Smooth muscle cell (in vitro differentiated cells): ENCODE results near the gene AGMAT. TPM values are rescaled to one million over a fixed set of nuclear protein-coding genes. Genes with fewer than 3 reads are reported as not detected.

Source experiments
- DNase-seq: peaks from one replicate; lab custom pipeline; 2025; ENCODE audit not compliant: unreplicated experiment; lab: John Stamatoyannopoulos, UW
- H2AFZ ChIP-seq: fragments of 200-600 bp; sonication (generic); 2 replicates; pipeline ENCODE4 v1.6.0; 2016; ENCODE audit warnings: antibody characterized with exemption, low read depth, mild to moderate bottlenecking
- H3F3A ChIP-seq: fragments of 200-600 bp; sonication (generic); 2 replicates; pipeline ENCODE4 v1.6.0; 2017; ENCODE audit warnings: antibody characterized with exemption, low read depth
- H3K27ac ChIP-seq: fragments of 200-600 bp; sonication (generic); 2 replicates; pipeline ENCODE4 v1.5.1; 2016; ENCODE audit warnings: low read depth, mild to moderate bottlenecking
- H3K27me3 ChIP-seq: fragments of 200-600 bp; sonication (generic); 2 replicates; pipeline ENCODE4 v1.6.1; 2016; ENCODE audit warnings: low read depth, mild to moderate bottlenecking
- H3K36me3 ChIP-seq: fragments of 200-600 bp; sonication (generic); 2 replicates; pipeline ENCODE4 v1.5.1; 2016; ENCODE audit warnings: low read depth
- H3K4me1 ChIP-seq: fragments of 200-600 bp; sonication (generic); 2 replicates; pipeline ENCODE4 v1.5.1; 2016; ENCODE audit warnings: low read depth
- H3K4me2 ChIP-seq: fragments of 200-600 bp; sonication (generic); 2 replicates; pipeline ENCODE4 v1.6.0; 2016; ENCODE audit warnings: mild to moderate bottlenecking
- H3K4me3 ChIP-seq: fragments of 200-600 bp; sonication (generic); 2 replicates; pipeline ENCODE4 v1.5.1; 2016; ENCODE audit warnings: mild to moderate bottlenecking
- H3K79me2 ChIP-seq: fragments of 200-600 bp; sonication (generic); 2 replicates; pipeline ENCODE4 v1.6.0; 2016; ENCODE audit warnings: low read depth, mild to moderate bottlenecking
- H3K9ac ChIP-seq: fragments of 200-600 bp; sonication (generic); 2 replicates; pipeline ENCODE4 v1.6.0; 2016; ENCODE audit warnings: low read depth
- H3K9me3 ChIP-seq: fragments of 200-600 bp; sonication (generic); replicated peaks from 2 replicates; pipeline ENCODE4 v1.5.1; 2016; ENCODE audit warnings: low read depth
- H4K20me1 ChIP-seq: fragments of 200-600 bp; sonication (generic); 2 replicates; pipeline ENCODE4 v1.6.0; 2016; ENCODE audit warnings: low read depth
- WGBS: methylation state at CpG from one replicate; pipeline ENCODE4 v1.1.7; 2016; ENCODE audit warnings: low lambda C conversion rate; 5-methylcytosine and 5-hydroxymethylcytosine counted together
- polyA plus RNA-seq: library from polyadenylated mRNA; unstranded; fragments of >200 nt; fragmentation: Nextera tagmentation; extraction: Ambion mirVana; gene quantifications from 2 replicates; pipeline ENCODE4 v1.2.1, GENCODE V29; 2016
- total RNA-seq: library from RNA; depleted of rRNA; stranded (reverse); fragments of >200 nt; gene quantifications from 2 replicates; pipeline ENCODE4 v1.2.3, GENCODE V29; 2014
- TF ChIP-seq, protein P1 (sequence below): fragments of 200-600 bp; sonication (generic); IDR thresholded peaks from 2 replicates; pipeline ENCODE4 v1.5.1; 2017; ENCODE audit warnings: borderline replicate concordance, mild to moderate bottlenecking, antibody characterized with exemption; ENCODE audit not compliant: insufficient read depth, poor library complexity, severe bottlenecking

The AGMAT gene
- total and polyA plus RNA-seq, 2 experiments from 2014 or later: 0.04 to 0.56 TPM

DNA sequence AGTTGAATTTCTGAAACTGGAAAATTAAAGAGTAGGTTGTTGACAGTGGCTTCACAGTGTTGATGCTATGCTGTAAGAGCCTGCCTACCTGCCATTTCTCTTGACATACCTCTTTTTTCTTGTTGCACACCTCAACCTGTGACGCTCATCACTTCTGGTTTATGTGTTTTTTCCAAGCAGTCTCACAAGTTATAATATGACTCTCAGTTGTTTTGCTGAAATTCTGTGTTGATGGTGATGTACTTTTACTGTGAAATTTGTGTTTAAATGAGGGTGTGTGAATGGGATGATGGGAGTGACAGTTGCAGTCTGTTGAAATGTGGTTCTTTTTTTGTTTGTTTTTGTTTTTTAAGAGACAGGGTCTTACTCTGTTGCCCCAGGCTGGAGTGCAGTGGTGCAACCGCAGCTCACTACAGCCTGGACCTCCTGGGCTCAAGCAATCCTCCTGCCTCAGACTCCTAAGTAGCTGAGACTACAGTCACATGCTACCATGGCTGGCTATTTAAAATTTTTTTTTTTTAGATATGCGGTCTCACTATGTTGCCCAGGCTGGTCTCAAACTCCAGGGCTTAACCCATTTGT lies 39.4 kb upstream of the AGMAT start:
- 98% methylated on average over 3 of the region's 3 CpGs for WGBS
- no peak overlapping the region for H3K9ac ChIP-seq
- no peak overlapping the region for H3K4me2 ChIP-seq
- H3K79me2 ChIP-seq: peaks cover 62% of the 10 kb centered on the region
- no peak overlapping the region for H3K27ac ChIP-seq
- H4K20me1 ChIP-seq: peaks cover 82% of the 10 kb centered on the region
- peaks cover 11% of the 10 kb centered on the region for H3K4me1 ChIP-seq
- H3K4me3 ChIP-seq: no peak overlapping the region
- no peak for DNase-seq
- no peaks in the 10 kb centered on the region for H3K27me3 ChIP-seq
- TF ChIP-seq, protein P1, sequence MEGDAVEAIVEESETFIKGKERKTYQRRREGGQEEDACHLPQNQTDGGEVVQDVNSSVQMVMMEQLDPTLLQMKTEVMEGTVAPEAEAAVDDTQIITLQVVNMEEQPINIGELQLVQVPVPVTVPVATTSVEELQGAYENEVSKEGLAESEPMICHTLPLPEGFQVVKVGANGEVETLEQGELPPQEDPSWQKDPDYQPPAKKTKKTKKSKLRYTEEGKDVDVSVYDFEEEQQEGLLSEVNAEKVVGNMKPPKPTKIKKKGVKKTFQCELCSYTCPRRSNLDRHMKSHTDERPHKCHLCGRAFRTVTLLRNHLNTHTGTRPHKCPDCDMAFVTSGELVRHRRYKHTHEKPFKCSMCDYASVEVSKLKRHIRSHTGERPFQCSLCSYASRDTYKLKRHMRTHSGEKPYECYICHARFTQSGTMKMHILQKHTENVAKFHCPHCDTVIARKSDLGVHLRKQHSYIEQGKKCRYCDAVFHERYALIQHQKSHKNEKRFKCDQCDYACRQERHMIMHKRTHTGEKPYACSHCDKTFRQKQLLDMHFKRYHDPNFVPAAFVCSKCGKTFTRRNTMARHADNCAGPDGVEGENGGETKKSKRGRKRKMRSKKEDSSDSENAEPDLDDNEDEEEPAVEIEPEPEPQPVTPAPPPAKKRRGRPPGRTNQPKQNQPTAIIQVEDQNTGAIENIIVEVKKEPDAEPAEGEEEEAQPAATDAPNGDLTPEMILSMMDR: no peak
- no peaks in the 10 kb centered on the region for H3K36me3 ChIP-seq
- H3K9me3 ChIP-seq: no peaks in the 10 kb centered on the region
- peaks cover 8% of the 10 kb centered on the region for H3F3A ChIP-seq
- no peak overlapping the region for H2AFZ ChIP-seq

DNA sequence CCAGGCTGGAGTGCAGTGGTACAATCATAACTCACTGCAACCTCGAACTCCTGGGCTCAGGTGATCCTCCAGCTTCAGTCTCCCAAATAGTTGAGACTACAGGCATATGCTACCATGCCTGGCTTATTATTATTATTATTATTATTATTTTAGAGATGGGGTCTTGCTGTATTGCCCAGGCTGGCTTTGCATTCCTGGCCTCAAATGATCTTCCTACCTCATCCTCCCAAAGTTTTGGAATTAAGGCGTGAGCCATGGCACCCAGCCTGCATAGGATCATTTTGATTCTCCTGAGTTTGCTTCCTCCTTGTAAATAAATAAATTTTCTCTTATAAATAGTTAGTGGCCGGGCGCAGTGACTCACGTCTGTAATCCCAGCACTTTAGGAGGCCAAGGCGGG lies 38.6 kb upstream of the AGMAT start:
- peaks cover 15% of the 10 kb centered on the region for H3K4me1 ChIP-seq
- peaks cover 66% of the 10 kb centered on the region for H3K79me2 ChIP-seq
- H3F3A ChIP-seq: peaks cover 13% of the 10 kb centered on the region
- H2AFZ ChIP-seq: no peak overlapping the region
- peaks cover 76% of the 10 kb centered on the region for H4K20me1 ChIP-seq
- TF ChIP-seq, protein P1: no peak
- H3K27me3 ChIP-seq: no peaks in the 10 kb centered on the region
- no peak overlapping the region for H3K9ac ChIP-seq
- no peaks in the 10 kb centered on the region for H3K36me3 ChIP-seq
- 92% methylated on average over 6 of the region's 6 CpGs for WGBS
- no peak overlapping the region for H3K4me3 ChIP-seq
- DNase-seq: no peak
- H3K9me3 ChIP-seq: no peaks in the 10 kb centered on the region
- no peak overlapping the region for H3K4me2 ChIP-seq
- H3K27ac ChIP-seq: no peak overlapping the region

DNA sequence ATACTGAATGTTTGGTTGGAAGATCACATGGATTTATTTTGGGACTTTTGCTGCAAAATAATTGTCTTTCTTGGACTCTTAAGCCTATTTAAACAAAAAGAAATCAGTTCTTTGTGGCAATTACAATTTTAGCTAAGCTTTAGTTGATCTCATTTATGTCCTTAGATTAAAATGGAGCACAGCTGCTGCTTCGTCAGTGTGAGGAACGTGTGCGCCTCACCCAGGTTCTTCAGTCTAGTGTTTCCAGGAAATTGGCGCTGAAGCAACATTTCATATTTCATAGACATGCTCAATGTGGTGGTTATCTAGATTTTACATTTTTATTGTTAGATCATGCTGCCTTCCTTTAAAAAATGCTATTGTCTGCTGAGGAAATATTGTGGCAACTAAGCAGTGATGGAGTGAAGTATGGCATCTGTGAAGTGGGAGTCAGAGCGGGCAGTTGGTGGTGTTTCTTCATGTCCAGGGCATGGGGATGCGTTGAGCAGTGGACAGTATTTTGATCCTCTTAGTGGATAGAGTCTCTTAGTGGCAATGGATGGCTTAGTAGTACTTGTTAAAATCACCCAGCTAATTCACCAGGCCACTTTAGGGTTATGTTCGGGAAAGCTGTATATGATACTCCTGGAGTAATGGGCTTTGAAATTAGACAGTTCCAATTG lies 38.0 kb upstream of the AGMAT start:
- Histone ChIP-seq H3F3A (peaks cover 13% of the 10 kb centered on the region), H3K4me2 (no peak overlapping the region), H3K79me2 (peaks cover 66% of the 10 kb centered on the region), H2AFZ (no peak overlapping the region), H3K27me3 (no peaks in the 10 kb centered on the region), H3K4me3 (no peak overlapping the region), H3K9ac (no peak overlapping the region), H3K9me3 (no peaks in the 10 kb centered on the region), H4K20me1 (peaks cover 70% of the 10 kb centered on the region), H3K36me3 (no peaks in the 10 kb centered on the region), H3K27ac (no peak overlapping the region), H3K4me1 (peaks cover 15% of the 10 kb centered on the region)
- 94% methylated on average over 7 of the region's 7 CpGs for WGBS
- no peak for DNase-seq
- TF ChIP-seq, protein P1: no peak

DNA sequence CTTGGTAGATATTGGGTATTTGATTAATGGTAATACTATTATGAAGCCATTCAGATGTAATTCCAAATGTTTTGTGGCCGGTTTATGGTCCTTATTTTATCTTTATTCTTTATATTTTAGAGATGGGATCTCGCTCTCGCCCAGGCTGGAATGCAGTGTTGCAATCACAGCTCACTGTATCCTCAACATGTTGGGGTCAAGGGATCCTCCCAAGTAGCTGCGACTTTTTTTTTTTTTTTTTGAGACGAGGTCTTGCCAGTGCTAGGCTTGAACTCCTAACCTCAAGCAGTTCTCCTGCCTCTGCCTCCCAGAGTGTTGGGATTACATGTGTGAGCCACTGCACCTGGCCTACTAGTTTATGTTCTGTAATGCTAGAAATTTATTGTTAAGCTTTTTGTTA lies 37.1 kb upstream of the AGMAT start:
- Histone ChIP-seq H3K36me3 (no peaks in the 10 kb centered on the region), H4K20me1 (peaks cover 63% of the 10 kb centered on the region), H3K4me1 (peaks cover 15% of the 10 kb centered on the region), H3K4me2 (no peak overlapping the region), H3K9ac (no peak overlapping the region), H3K79me2 (peaks cover 66% of the 10 kb centered on the region), H3K4me3 (no peak overlapping the region), H2AFZ (no peak overlapping the region), H3K9me3 (no peaks in the 10 kb centered on the region), H3K27ac (no peak overlapping the region), H3K27me3 (no peaks in the 10 kb centered on the region), H3F3A (peaks cover 13% of the 10 kb centered on the region)
- WGBS: 85% methylated on average over 5 of the region's 5 CpGs
- DNase-seq: no peak
- TF ChIP-seq, protein P1: no peak
